ENCODE results near the gene LGALSL. TPM values are rescaled to one million over a fixed set of nuclear protein-coding genes. Genes with fewer than 3 reads are reported as not detected.

Gene LGALSL
- total and polyA plus RNA-seq, 8 donors: 4.1 to 19.5 (median 8.1) TPM

DNA sequence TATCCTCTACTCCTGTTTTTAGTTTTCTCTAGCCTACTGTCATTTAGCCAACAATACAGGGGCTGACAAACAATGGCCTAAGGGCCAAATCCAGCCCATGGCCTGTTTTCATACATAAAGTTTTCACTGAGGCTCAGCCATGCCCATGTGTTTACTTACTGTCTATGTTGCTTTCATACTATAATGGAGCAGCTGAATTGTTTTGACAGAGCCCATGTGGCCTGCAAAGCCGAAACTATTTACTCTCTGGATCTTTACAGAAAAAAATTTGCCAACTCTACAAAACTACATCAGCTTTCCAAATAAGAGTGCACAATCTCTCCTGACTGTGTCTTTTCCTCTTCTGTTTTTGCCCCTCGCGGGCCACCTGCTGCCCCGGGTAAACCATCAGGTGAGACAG, 24.0 kb downstream of the LGALSL start:
- no peaks in the 10 kb centered on the region for H3K4me1 ChIP-seq
- WGBS, 5 donors: 68 to 87% (median 78%) methylated on average over 4 of the region's 4 CpGs
- DNase-seq: no peak
- H3K27me3 ChIP-seq: no peaks in the 10 kb centered on the region
- H3K27ac ChIP-seq: no peak overlapping the region
- no peaks in the 10 kb centered on the region for H3K36me3 ChIP-seq
- intact Hi-C loops (cut with DNase I; ENCODE audit: low total_unique reads): no loop called here
- no peak overlapping the region for H3K4me3 ChIP-seq
- no peak for TF ChIP-seq EP300 (IDR thresholded peaks at IDR 0.05)
- TF ChIP-seq, protein P1, sequence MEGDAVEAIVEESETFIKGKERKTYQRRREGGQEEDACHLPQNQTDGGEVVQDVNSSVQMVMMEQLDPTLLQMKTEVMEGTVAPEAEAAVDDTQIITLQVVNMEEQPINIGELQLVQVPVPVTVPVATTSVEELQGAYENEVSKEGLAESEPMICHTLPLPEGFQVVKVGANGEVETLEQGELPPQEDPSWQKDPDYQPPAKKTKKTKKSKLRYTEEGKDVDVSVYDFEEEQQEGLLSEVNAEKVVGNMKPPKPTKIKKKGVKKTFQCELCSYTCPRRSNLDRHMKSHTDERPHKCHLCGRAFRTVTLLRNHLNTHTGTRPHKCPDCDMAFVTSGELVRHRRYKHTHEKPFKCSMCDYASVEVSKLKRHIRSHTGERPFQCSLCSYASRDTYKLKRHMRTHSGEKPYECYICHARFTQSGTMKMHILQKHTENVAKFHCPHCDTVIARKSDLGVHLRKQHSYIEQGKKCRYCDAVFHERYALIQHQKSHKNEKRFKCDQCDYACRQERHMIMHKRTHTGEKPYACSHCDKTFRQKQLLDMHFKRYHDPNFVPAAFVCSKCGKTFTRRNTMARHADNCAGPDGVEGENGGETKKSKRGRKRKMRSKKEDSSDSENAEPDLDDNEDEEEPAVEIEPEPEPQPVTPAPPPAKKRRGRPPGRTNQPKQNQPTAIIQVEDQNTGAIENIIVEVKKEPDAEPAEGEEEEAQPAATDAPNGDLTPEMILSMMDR (IDR thresholded peaks at IDR 0.05): no peak
- TF ChIP-seq POLR2A (IDR thresholded peaks at IDR 0.05): no peak
- no peak for TF ChIP-seq POLR2AphosphoS5 (IDR thresholded peaks at IDR 0.05)
- no peaks in the 10 kb centered on the region for H3K9me3 ChIP-seq

DNA sequence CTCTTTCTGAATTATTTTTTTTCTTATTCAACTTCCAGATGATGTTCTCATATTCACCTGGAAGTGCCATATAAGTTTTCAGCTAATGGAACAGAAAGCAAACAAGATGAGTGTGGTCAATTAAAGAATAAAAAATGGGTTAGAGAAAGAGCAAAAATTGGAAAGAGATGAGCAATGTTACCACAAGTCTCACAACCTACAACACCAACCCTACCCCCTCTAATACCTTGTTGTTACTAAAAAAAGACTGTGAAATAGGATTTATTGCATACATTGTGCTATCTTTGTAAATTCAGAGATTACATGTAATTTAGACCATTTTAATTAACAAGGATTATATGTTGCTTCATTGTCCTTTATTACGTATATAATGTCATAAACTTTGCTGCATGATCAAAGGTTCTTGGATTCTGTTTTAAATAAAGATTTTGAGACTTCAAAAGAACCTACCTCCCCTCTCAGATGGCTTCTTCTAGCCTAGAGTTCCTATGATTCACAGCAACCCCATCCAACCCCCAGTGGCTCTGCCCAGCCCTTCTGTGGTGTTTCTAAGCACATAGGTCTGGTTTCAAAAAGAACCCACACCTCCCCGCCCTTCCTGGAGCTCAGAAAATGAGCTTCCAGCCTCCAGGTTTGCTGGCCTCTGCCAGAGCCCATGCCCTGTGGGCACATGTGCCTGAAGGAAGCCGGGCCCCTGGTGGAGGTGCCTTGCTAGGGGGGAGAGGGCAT, 24.7 kb downstream of the LGALSL start:
- Histone ChIP-seq H3K9me3 (no peaks in the 10 kb centered on the region), H3K27ac (no peak overlapping the region), H3K4me3 (no peak overlapping the region), H3K4me1 (no peaks in the 10 kb centered on the region), H3K27me3 (no peaks in the 10 kb centered on the region), H3K36me3 (no peaks in the 10 kb centered on the region)
- 88 to 93% (median 93%) methylated on average over 3 of the region's 3 CpGs for WGBS, 5 donors
- TF ChIP-seq POLR2A (IDR thresholded peaks at IDR 0.05) (no peak), EP300 (IDR thresholded peaks at IDR 0.05) (no peak), POLR2AphosphoS5 (IDR thresholded peaks at IDR 0.05) (no peak)
- TF ChIP-seq, protein P1 (IDR thresholded peaks at IDR 0.05): no peak
- DNase-seq: no peak
- intact Hi-C loops (cut with DNase I; ENCODE audit: low total_unique reads): no loop called here

DNA sequence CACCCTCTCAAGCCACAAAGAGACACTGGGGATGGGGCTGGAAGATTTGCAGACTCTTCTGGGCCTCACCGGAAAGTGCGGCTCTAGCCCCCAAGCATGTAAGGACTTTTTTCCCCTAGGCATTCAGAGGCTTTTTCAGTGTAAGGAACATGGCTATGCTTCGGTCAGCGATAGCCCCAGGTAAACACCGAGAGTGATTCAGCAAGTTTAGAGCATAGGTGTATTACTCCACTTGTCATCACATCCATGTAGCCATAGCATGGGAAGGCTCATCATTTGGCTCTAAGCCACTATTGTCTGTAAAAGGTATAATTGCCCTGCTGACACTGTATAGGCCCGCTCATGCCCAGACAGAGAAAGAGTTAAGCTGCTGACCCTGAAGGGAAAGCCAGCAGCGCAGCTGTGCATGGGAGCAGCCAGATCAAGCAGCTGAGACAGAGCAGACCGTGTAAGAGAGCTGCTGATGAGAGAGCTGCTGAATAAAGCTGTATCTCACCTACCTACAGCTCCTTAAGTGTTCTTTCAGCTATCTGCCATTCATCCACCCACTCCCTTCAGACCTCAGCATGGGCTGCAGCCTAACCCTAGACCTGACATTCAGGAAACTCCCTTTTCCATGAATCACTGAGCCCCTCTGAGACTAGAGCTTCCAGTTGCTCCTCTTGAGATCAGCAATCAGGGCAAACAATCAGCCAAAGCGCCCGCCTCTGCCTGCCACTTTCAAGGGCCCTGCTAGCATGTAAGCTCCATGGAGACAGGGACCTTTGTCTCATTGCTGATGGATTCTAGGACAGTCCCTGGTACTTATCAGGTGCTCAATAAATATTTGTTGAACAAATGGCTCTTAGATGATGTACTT, 25.5 kb downstream of the LGALSL start:
- Histone ChIP-seq H3K36me3 (no peaks in the 10 kb centered on the region), H3K9me3 (no peaks in the 10 kb centered on the region), H3K27me3 (no peaks in the 10 kb centered on the region), H3K27ac (no peak overlapping the region), H3K4me1 (no peaks in the 10 kb centered on the region), H3K4me3 (no peak overlapping the region)
- no peak for DNase-seq
- intact Hi-C loops (cut with DNase I; ENCODE audit: low total_unique reads): no loop called here
- WGBS, 5 donors: 90 to 93% (median 92%) methylated on average over 10 of the region's 10 CpGs
- TF ChIP-seq, protein P1 (IDR thresholded peaks at IDR 0.05): no peak
- no peak for TF ChIP-seq EP300 (IDR thresholded peaks at IDR 0.05)
- no peak for TF ChIP-seq POLR2AphosphoS5 (IDR thresholded peaks at IDR 0.05)
- no peak for TF ChIP-seq POLR2A (IDR thresholded peaks at IDR 0.05)

DNA sequence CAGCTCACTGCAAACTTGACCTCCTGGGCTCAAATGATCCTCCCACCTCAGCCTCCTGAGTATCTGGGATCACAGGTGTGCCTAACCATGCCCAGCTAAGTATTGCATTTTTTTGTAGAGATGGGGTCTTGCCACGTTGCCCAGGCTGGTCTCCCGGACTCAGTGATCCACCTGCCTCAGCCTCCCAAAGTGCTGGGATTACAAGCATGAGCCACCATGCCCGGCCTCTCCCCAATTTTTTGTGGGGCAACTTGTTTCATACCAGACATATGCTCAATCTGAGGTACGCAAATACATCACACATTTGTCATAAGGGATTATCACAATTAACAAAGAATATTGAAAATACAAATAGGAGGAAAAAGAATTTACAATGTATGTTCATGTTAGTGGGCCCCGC, 27.7 kb downstream of the LGALSL start:
- Histone ChIP-seq H3K4me1 (no peaks in the 10 kb centered on the region), H3K36me3 (no peaks in the 10 kb centered on the region), H3K27me3 (no peaks in the 10 kb centered on the region), H3K4me3 (no peak overlapping the region), H3K9me3 (no peaks in the 10 kb centered on the region), H3K27ac (no peak overlapping the region)
- no peak for DNase-seq
- WGBS, 5 donors: 83 to 93% (median 92%) methylated on average over 5 of the region's 5 CpGs
- TF ChIP-seq POLR2A (IDR thresholded peaks at IDR 0.05) (no peak), POLR2AphosphoS5 (IDR thresholded peaks at IDR 0.05) (no peak), EP300 (IDR thresholded peaks at IDR 0.05) (no peak)
- TF ChIP-seq, protein P1 (IDR thresholded peaks at IDR 0.05): no peak
- intact Hi-C loops (cut with DNase I; ENCODE audit: low total_unique reads): no loop called here

Measured in stomach (tissue), 9 donors.